Skin epidermis (tissue), 12 donors: Measurements from ENCODE around the gene DTX3.
"Not testable (repeated sequence)": the region's sequence is repeated elsewhere in the genome, so short reads cannot be mapped to it uniquely, and the experiment has no call there.

Source experiments
- H3K27ac ChIP-seq, 21 experiments: fragments of 200-600 bp; sonication (generic) in 11 of 21; one replicate each; pipeline ENCODE4 v1.5.0; 2020; ENCODE audit warnings: mild to moderate bottlenecking in 3 of 21, inconsistent platforms in 2 of 21, moderate library complexity in 2 of 21
- H3K4me3 ChIP-seq, 7 experiments: fragments of 200-600 bp; sonication (generic) in 2 of 7; one replicate each; pipeline ENCODE4 v1.5.0; 2020; ENCODE audit warnings: inconsistent platforms in 2 of 7, mild to moderate bottlenecking in 2 of 7, moderate library complexity in 1 of 7

DTX3 gene

DNA sequence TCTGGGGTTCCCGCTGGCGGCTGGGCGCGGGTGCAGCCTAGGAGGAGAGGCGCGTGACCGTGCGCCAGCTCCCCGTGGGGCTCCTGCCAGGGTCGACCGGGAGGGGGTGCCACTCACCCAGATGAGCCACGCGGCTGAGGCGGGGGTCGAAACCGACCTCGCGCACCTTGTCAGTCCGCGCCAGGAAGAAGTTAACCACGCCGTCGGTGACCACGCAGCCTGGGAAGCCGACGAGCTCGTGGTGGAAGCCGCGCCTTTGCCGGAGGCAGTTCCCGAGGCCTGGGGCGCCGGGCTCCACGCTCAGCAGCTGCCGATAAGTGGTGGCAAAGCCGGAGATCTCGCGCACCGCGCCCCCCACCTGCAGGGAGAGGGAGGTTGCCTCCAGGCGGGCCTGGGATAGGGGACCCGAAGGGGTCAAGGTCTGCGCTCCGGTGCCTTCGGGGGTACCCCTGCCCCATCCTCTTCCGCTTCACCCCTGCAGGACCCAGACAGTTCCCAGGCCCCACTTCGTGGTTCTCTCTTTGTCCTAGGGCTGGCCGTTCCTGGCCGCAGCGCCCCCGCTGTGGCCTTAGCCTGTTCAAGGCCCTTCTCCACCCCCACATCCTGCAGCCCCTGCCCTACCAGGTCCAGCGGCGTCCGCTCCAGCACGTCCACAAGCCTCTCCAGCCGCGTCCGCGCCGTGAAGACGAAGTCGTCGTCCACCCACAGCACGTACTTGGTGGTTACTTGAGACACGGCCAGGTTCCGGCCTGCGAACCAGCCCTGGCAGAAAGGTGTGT lies 23.1 kb downstream of the DTX3 start:
- no peak overlapping the region for H3K27ac ChIP-seq
- no peak overlapping the region for H3K4me3 ChIP-seq

DNA sequence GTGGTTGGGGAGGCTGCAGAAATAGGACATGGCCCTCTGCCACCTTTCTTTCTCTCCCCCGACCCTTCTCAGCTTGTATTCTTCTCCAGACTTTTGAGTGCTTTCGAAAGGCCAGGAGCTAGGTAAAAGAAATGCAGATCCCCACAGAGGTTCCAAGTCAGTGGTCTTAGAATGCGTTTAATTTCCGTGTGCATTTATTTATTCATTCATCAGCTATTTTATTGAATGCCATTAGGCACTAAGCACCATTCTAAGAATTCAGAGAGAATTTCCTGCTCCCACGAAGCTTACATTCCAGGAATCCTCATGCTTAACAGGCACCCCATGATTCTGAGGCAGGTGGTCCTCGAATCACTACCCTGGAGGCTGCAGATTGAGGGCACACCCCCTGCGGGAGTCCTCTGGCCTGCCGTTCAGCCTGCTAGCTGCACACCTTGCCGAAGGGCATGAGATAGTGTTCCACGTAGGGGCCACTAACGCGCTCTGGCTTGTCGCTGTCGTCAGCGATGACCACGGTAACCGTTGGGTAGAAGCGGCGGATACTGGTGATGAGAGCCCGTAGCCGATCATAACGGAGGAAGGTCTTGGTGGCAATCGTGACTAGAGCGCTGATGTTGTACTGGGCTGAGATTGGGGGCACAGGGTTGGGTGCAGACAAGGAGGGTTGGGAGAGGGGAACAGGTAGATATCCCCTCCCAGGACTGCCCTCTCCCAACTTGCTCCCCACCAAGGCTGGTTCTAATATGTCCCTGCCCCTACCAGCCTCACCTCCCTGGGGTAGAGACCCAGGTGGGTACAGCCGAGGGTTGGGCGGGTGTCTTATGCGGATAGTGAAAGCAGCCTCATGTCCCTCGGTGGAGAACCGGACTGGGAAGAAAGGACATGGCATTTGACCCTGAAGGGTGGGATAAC lies 23.9 kb downstream of the DTX3 start:
- Histone ChIP-seq H3K27ac (no peak overlapping the region), H3K4me3 (no peak overlapping the region)

DNA sequence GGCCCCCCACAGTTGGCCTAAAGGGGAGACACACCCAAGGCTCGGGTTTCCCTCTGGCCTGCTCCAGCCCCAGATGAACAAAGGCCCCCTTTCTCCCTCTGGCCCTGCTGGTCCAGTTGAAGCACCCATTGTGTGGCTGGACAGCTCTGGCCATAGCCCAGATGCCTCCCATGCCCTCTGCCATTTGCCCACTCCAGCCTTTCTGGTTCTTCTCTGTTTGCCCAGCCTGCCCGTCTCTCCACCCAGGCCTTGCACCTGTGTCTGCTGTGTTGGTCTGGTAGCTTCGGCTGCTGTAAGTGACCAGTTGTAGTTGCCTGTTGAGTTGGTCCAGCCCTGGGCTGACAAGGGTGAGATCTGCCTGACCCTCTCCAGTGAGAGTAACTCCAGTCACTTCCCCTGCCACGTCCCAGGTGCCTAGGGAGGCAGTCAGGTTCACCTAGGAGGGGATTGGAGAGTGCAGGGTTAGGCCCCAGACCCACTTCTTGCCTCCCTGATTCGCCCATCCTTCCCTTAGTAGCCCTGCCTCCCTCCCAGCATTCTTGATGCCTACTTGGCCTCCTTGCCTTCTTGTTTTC lies 25.4 kb downstream of the DTX3 start:
- Histone ChIP-seq H3K4me3 (no peak overlapping the region), H3K27ac (no peak overlapping the region)

DNA sequence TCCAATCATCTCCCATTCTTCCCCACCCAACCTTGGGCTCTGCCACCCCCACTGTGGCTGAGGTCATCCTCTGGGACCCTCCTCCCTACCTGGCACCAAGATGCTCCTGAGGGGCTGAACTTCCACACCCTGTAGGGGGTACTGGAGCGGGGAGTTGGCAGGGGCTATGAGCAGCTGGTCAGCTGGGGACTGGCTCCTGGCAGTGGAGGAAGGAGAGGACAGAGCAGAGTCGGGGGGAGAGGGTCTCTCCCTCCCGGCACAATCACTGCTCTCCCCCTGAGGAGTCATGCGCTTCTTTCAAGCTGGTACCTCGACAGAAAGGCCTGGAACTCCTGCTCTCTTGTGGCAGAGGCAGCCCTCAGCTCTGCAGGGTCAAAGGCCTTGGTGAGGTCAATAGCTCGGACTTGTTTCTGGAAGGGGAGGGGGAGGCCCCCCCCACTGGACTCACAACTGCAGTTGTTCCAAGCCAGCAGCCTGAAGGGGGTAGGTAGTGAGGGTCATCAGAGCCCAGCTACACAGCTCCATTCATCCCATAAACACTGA lies 26.3 kb downstream of the DTX3 start:
- no peak overlapping the region for H3K4me3 ChIP-seq
- no peak overlapping the region for H3K27ac ChIP-seq

DNA sequence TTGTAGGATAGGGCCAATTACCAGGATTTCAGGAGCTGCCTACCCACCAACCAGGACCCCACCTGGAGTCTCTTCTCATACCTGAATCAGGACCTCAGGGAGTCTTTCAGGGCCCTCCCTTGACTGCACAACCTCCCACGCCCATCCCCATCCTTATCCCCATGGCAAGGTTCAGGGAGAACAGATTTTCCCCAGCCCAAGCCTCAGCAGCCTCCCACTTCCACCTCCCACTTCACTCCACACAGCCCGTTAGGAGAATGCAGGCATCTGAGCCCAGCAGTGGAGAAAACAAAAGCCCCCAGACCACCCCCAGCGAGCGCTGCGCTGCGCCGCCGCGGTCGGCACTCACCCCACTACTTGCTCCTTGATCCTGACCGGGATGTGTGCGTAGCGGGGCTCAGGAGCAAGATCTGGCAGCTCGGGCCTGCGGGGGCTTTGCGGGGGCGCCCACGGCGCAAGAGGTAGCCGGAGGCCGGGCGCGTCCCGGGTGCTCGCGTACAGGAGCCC lies 27.0 kb downstream of the DTX3 start:
- Histone ChIP-seq H3K4me3 (peak overlapping the region in 4 of 7 experiments; percentile 25 to 48 (median 40)), H3K27ac (no peak overlapping the region)

DNA sequence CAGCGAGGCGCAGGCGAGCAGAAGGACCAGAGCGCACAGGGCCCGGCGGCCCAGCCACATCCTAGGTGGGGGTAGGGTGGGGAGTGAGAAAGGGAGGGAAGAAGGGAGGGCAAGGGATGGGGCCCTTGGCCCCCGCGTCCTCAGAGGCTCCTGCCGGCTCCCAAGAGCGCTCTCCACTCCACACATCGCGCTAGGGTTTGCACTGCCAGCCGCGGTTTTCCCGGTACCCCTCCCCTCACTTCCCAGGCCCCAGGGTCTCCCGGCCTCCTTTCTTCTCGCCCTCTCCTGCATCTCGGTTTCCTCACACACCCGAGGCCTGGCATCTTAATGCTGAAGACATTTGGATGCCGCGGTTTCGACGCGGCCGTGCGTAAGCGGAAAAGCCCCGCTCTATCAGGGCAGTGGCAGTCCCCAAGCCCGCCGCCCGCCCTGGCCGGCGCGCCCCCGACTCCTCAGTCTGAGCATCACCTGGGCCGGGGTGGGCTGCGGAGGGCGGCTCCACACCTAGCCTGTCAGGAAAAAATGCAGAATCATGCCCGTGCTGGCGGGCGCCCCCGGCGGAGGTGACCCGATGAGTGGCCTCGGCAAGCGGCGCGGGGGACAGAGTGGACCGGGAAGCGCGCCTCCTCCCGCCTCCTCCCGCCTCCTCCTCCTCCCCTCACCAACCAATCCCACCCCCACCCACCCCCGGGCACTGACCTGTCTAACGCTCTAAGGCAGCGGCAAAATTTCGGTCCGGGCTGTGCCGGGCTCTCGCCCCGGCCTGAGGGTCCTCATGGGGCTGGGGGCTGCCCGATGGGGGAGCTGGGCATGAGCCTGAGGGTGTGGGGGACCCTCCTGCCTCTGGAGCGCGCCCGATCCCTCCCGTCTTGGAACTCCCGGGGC lies 27.7 kb downstream of the DTX3 start:
- peak overlapping the region in 2 of 21 experiments; percentile 10 to 31 for H3K27ac ChIP-seq
- peak overlapping the region; percentile 23 to 48 (median 36) for H3K4me3 ChIP-seq

DNA sequence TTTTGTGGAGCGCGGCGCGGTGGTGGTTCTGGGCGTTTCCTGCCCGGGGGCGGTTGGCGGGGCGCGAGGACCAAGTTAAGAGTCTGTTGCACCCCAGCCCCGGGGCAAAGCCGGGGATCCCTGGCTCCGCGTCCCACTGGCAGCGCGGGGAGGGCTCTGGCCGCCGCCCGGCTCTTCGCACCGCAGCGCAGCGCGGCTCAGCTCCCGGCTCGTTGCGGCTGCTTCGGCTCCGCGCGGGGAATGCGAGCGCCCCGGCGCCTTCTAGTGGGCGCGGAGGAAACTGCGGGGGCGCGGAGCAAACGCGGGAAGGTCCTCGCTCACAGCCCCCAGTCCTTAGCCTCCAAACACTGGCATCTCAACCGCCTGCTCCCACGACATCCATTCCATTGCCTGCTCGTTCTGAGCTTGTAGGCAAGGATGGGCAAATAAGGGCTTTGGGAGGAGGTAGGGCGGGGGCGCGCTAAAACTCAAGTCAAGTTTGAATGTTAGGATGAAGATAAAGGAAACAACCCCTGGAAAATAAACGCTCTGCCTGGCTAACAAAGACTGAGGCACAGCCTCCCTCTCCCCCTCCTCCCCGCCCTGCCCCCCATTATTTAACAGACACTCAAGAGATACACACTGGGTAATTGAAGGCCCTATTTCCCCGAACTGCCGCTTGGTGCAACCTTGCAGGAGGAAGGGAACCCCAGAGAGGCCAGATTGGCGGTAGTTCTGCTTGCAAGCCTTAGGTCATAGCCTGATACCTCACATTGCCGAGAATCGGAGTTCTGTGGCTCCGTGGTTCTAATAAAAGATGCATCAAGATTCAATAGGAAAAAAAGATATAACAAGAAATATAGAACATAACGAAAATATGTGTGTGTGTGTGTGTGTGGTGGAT lies 28.6 kb downstream of the DTX3 start, which contains the start of gene B4GALNT1:
Gene B4GALNT1 (minus strand): TSS at position 244 of the 883 bp plus-strand sequence. CDS start 1,069 bp downstream, outside the sequence.
- Histone ChIP-seq H3K27ac (peak within 1 kb of the TSS in 2 of 21 experiments; percentile 10 to 31), H3K4me3 (peak within 1 kb of the TSS; percentile 23 to 48 (median 36))

DNA sequence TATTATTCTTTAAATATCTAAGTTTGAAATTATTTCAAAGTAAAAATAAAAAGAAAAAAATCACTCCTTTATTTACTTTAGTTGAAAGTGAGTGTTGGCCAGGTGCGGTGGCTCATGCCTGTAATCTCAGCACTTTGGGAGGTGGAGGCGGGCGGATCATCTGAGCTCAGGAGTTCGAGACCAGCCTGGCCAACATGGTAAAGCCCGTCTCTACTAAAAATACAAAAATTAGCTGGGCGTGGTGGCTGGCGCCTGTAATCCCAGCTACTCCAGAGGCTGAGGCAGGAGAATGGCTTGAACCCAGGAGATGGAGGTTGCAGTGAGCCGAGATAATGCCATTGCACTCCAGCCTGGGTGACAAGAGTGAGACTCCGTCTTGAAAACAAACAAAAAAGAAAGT lies 32.1 kb downstream of the DTX3 start:
- H3K27ac ChIP-seq, H3K4me3 ChIP-seq: not testable (repeated sequence)

DNA sequence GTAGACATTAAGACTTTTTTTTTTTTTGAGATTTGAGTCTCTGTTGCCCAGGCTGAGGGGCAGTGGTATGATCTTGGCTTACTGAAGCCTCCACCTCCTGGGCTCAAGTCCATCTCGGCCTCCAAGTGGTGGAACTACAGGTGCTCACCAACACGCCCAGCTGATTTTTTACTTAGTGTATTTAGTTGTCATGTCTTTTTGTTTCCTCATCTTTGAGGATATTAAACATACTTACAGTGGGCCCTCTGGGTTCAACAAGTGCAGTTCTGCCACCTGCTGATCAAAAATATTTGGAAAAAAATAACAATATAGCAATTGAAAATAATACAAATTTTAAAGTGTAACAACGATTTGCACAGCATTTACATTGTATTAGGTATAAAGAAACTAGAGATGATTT lies 32.7 kb downstream of the DTX3 start:
- no peak overlapping the region for H3K4me3 ChIP-seq

DNA sequence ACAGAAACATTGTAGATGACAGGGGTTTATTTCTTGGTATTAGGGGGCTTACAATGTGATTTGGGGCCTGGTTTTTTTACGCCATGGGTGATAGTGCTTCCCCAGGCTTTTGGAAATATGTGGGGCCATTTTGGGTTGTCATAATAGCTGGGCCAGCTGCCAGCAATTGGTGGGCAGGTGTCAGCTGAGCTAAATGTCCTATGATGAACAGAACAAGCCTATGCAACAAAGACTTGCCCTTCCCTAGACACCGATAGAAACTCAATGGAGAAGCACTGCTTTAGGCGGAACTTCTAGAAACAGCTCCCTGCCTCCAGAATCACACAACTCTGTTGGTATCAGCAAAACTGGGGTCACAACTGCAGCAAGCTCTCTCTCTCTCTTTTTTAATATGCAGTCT lies 33.5 kb downstream of the DTX3 start:
- Histone ChIP-seq H3K4me3 (no peak overlapping the region), H3K27ac (no peak overlapping the region)

More for the DNA sequence above, 32.7 kb downstream of the DTX3 start:
- no peak overlapping the region for H3K27ac ChIP-seq

DNA sequence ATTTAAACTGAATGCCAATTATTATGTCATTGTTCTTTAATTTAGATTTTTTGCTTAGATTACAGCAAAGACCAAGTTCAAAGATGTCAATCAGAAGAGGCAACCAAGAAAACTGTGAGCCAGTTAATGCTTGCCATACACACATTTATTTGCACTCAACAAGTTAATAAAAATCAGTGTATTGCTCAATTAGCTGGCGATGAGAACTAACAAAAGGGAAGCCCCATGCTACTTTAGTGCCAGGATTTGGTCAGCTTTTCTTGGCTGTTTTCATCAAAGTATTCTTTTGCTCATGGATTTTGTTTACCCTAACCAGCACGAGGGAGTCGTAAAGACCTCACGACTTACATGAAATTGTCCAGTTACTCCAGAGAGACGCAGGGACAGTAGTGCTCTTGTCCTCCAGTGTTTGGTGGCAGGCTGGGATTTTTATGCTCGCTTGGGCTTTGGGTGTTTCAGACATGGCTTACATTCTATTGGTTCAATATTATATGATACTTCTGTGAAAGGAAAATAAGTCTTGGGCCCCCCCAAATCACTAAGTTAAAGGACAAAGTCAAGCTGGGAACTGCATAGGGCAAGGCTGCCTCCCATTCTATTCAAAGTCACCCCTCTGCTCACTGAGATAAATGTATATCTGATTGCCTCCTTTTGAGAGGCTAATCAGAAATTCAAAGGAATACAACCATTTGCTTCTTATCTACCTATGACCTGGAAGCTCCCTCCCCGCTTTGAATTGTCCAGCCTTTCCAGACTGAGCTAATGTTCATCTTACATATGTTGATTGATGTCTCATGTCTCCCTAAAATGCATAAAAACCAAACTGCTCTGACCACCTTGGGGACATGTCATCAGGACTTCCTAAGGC lies 35.8 kb downstream of the DTX3 start:
- no peak overlapping the region for H3K27ac ChIP-seq
- no peak overlapping the region for H3K4me3 ChIP-seq

DNA sequence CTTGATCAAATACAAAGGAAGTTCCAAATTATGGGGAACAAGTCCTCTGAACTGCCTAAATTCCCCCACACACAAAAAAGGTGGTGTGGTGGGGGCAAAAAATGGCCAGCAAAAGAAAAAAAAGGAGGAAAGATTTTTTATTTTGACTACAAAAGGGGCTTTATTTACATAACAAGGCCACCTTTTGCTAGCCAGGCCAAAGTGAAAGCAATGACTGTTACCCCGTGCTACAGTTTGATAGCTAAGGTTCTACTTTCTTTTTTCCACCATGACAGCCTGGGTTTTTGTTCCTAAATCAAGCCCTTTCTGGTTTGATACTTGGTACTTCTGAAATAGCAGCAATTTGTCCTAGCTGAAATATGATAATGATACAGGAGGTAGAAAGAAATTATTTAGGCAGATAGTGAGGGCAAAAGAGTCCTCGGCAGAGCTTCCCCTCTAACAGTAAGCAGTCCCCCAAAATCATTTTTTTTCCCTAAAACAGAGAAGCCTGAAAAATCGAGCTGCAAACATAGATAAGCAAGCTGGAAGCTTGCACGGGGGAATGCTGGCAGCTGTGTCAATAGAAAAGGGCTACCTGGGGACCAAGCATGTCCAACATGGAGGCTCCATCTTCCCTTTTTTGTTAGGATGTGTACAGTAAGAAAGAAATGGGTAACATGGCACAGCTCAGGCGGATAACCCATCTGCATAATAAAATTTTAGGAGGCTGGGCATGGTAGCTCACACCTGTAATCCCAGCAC lies 37.2 kb downstream of the DTX3 start:
- no peak overlapping the region for H3K27ac ChIP-seq
- H3K4me3 ChIP-seq, result no peak overlapping the region

DNA sequence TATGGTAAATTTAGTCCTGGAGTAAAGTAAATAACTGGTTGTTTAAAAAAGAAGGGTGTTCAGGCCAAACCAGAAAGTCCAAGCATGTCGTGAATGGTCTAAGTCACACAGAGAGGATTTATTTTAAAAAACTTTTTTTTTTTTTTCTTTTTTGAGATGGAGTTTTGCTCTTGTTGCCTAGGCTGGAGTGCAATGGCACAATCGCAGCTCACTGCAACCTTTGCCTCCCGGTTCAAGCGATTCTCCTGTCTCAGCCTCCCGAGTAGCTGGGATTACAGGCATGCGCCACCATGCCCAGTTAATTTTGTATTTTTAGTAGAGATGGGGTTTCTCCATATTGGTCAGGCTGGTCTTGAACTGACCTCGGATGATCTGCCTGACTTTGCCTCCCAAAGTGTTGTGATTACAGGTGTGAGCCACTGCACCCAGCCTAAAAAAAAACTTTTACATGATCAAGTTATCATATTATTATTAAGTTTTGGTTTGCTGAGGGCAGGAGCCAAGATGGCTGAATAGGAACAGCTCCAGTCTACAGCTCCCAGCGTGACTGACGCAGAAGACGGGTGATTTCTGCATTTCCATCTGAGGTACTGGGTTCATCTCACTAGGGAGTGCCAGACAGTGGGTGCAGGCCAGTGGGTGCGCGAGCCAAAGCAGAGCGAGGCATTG lies 41.5 kb downstream of the DTX3 start:
- not testable (repeated sequence) for H3K4me3 ChIP-seq, H3K27ac ChIP-seq

DNA sequence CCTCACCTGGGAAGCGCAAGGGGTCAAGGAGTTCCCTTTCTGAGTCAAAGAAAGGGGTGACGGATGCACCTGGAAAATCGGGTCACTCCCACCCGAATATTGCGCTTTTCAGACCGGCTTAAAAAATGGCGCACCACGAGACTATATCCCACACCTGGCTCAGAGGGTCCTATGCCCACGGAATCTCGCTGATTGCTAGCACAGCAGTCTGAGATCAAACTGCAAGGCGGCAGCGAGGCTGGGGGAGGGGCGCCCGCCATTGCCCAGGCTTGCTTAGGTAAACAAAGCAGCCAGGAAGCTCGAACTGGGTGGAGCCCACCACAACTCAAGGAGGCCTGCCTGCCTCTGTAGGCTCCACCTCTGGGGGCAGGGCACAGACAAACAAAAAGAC lies 42.0 kb downstream of the DTX3 start:
- H3K27ac ChIP-seq, H3K4me3 ChIP-seq: not testable (repeated sequence)

DNA sequence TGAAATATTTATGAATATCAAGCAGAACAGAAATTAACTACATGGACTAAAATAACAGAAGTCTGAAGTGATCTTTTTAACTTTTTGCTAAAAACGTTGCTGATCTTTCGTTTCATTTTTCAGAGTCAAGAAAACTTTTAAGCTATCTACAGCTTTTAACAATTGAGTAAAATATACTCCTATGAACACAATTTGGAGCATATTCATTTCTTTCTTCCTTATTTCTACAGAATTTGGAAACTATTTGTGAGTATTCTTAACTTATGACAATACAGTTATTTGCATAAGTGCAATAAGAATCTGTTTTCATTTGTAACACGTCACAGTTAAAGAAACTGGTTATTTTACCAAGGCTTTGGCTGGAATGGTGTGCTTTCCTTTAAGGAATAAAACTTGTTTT lies 49.4 kb downstream of the DTX3 start:
- Histone ChIP-seq H3K27ac (no peak overlapping the region), H3K4me3 (no peak overlapping the region)
